Measurements from ENCODE around the gene PPP1R8. TPM values are rescaled to one million over a fixed set of nuclear protein-coding genes. Genes with fewer than 3 reads are reported as not detected.

Gene PPP1R8
- total RNA-seq (2021; fragmentation: NEBNext Ultra II Directional; extraction: Animal tissue kit (Norgen Biotek cat#: 25700)) (50.5 and 51.8 TPM in 2 replicates), polyA plus RNA-seq (2011; rRNA removed) (33.4 and 37.1 TPM in 2 replicates), polyA minus RNA-seq (2011; rRNA and poly(A)+ RNA removed) (52.6 and 54.8 TPM in 2 replicates)
- polyA plus RNA-seq (2011; cell fraction: cytosol; rRNA removed) = 39.9 TPM
- 45.2 TPM for polyA plus RNA-seq (2011; cell fraction: nucleus; rRNA removed)
- polyA plus RNA-seq (2012, experiment 1 of 2) = 39.6 to 51.1 TPM (median 46.2 TPM) in 4 replicates
- 5.8 TPM for polyA plus RNA-seq (2012, experiment 2 of 2)
- polyA plus RNA-seq (2013, experiment 1 of 2) = 35.6 TPM
- 35.2 TPM for polyA plus RNA-seq (2013, experiment 2 of 2)
- polyA minus RNA-seq (2011; cell fraction: cytosol; rRNA and poly(A)+ RNA removed) = 35.9 TPM
- 22.1 TPM for polyA minus RNA-seq (2011; cell fraction: nucleus; rRNA and poly(A)+ RNA removed)
- long read RNA-seq, experiment 1, transcript PPP1R8-202 (7 exons, 2,344 nt) = major isoform, 11 of 52 reads
- long read RNA-seq, experiment 1, partial matches to known transcripts = 40 of 52 reads
- long read RNA-seq, experiment 1, other reads (novel, unspliced or antisense) = 1 of 52 reads
- long read RNA-seq, experiment 2, transcript PPP1R8-202 (7 exons, 2,344 nt) = major isoform, 26 of 47 reads
- long read RNA-seq, experiment 2, partial matches to known transcripts = 1 of 47 reads
- long read RNA-seq, experiment 2, other reads (novel, unspliced or antisense) = 20 of 47 reads

DNA sequence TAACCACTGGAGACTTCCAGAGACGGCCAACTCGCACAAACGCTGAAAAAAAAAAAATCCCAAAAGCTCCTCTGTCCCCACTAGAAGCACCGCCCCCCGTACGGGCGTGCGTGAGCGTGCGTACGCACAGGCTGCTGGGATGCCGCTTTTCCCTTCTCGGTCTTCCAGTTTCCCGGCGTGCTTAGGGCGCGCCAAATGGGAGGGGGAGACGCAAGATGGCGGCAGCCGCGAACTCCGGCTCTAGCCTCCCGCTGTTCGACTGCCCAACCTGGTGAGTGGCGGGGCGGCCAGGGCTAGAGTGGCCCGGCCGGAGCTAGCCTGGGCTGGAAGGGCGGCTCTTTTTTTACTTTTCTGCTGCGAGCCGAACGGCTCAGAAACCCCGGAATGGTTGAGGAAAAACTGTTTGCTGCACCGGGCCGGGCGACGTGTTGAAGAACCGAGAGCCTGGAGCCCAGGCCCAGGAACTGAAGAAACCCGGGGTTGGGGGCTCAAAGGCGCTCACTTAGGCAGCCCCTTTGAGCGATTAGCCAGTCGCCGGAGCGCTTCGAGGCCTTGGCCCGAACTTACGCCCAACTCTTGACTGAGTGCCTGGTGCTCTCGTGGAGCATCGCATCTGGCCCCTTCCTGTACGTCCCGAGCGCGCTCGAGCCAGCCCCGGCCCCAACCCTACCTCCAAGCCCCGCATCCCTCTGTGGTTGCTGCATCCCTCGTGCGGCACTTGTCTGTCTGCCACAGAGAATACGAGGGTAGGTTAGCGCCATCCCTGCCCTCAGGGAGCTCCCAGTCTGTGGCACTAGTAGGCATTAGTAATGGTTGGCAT lies at the start of gene PPP1R8:
Gene PPP1R8 (plus strand): TSS at position 162 of the 820 bp plus-strand sequence. CDS start 54 bp downstream, at position 216.
- H3K4ac ChIP-seq (replicated peaks; ENCODE audit: insufficient read length, low read depth, low read length) = peak within 1 kb of the TSS; percentile 63
- peak within 1 kb of the TSS; percentile 70 for H3K56ac ChIP-seq (replicated peaks; ENCODE audit: insufficient read length, low read depth, low read length)
- H4K5ac ChIP-seq (ENCODE audit: insufficient read length, low read depth, low read length) = peak within 1 kb of the TSS; percentile 94
- H2BK5ac ChIP-seq (ENCODE audit: low read depth, low read length) = peak within 1 kb of the TSS; percentile 90
- H3K14ac ChIP-seq (ENCODE audit: insufficient read length) = no peak within 1 kb of the TSS
- peak within 1 kb of the TSS; percentile 89; the same call in 1 of the 2 replicates for H3K18ac ChIP-seq (ENCODE audit: extremely low read depth, low read length)
- no peaks in the 10 kb centered on the region for H3K79me1 ChIP-seq (ENCODE audit: low read depth, low read length)
- no peaks in the 10 kb centered on the region; a peak in 2 of 7 replicates for H3K4me1 ChIP-seq (replicated peaks in 1 of 4; ENCODE audit: control insufficient read depth in 3 of 4, insufficient read depth in 4 of 4, low read length in 3 of 4)
- H3K9me3 ChIP-seq (ENCODE audit: insufficient read depth in 2 of 2, low read depth in 1 of 2, low read length in 1 of 2) = no peaks in the 10 kb centered on the region
- no peaks in the 10 kb centered on the region for H3K27me3 ChIP-seq (replicated peaks in 1 of 4; ENCODE audit: control insufficient read depth in 3 of 4, extremely low read depth in 1 of 4, insufficient read depth in 3 of 4, low read length in 3 of 4)
- no peaks in the 10 kb centered on the region for H4K20me1 ChIP-seq (replicated peaks in 1 of 2; ENCODE audit: control insufficient read depth in 1 of 2, insufficient read depth in 2 of 2, low read length in 2 of 2)
- H3K23ac ChIP-seq (ENCODE audit: insufficient read length) = no peak within 1 kb of the TSS
- peak within 1 kb of the TSS; percentile 69 to 96 (median 82) for H3K4me3 ChIP-seq (ENCODE audit: extremely low read depth in 1 of 4, insufficient read depth in 2 of 4, low read depth in 3 of 4, low read length in 4 of 4)
- peak within 1 kb of the TSS; percentile 95 to 99 (median 98) for H3K9ac ChIP-seq (replicated peaks in 1 of 4; ENCODE audit: extremely low read depth in 1 of 4, low read depth in 3 of 4, low read length in 3 of 4)
- POLR2A ChIA-PET (ENCODE audit: partially characterized antibody) = interaction anchor here (0.6 to 3.3 kb wide), 29 partner anchors 8 to 803 kb away, joined by 3 to 23 read pairs (median 3); partner anchors contain the start of genes FAM76A, SMPDL3B and STX12
- peak within 1 kb of the TSS; percentile 100 for H4K8ac ChIP-seq (ENCODE audit: extremely low read depth, insufficient read depth, low read length)
- H2BK20ac ChIP-seq (ENCODE audit: low read length) = no peak within 1 kb of the TSS
- H2AK5ac ChIP-seq (ENCODE audit: low read depth, low read length) = peak within 1 kb of the TSS; percentile 69; the same call in 1 of the 2 replicates
- peaks cover 5 to 18% (median 10%) of the 10 kb centered on the region in 4 experiments; a peak in 6 of 8 replicates for H3K36me3 ChIP-seq (ENCODE audit: control insufficient read depth in 2 of 4, insufficient read depth in 4 of 4, low read length in 3 of 4)
- peak within 1 kb of the TSS; percentile 19; the same call in 1 of the 2 replicates for H2AFZ ChIP-seq (ENCODE audit: low read length)
- H3K23me2 ChIP-seq (ENCODE audit: low read depth, low read length) = peaks cover 4% of the 10 kb centered on the region; the same call in 1 of the 2 replicates
- CTCF ChIA-PET (ENCODE audit: partially characterized antibody) = interaction anchor here (1.1 kb wide), 1 partner anchor 18 kb away, joined by 3 read pairs; no protein-coding TSS in a partner anchor
- peak; percentile 36 for FAIRE-seq
- peak within 1 kb of the TSS; percentile 46; the same call in 1 of the 2 replicates for H2BK12ac ChIP-seq (ENCODE audit: low read depth, low read length)
- no peak within 1 kb of the TSS for H2BK120ac ChIP-seq (replicated peaks; ENCODE audit: low read depth, low read length)
- peak; percentile 81 to 90 for DNase-seq (ENCODE audit: low read depth in 1 of 2, low spot score in 2 of 2)
- H3K79me2 ChIP-seq (ENCODE audit: control insufficient read depth in 1 of 2, insufficient read depth in 2 of 2, low read length in 2 of 2) = peaks cover 17 to 49% of the 10 kb centered on the region in 2 experiments
- H3K27ac ChIP-seq (ENCODE audit: low read depth, low read length) = peak within 1 kb of the TSS; percentile 95
- H2BK15ac ChIP-seq (ENCODE audit: low read length) = no peak within 1 kb of the TSS
- 2% methylated on average over 59 of the region's 60 CpGs; no CpG with 5 or more reads in 1 of the 2 experiments for WGBS, 2 experiments (ENCODE audit: extremely low coverage in 1 of 2, insufficient coverage in 1 of 2, insufficient read length in 1 of 2, insufficient replicate concordance in 2 of 2, low coverage in 1 of 2, low lambda C conversion rate in 2 of 2, missing lambda C conversion rate in 1 of 2)
- peak within 1 kb of the TSS; percentile 83 to 93 for H3K4me2 ChIP-seq (ENCODE audit: insufficient read depth in 1 of 2, low read depth in 2 of 2, low read length in 2 of 2)
- peak within 1 kb of the TSS; percentile 15 for H4K91ac ChIP-seq (replicated peaks; ENCODE audit: insufficient read length, low read length)
- TF ChIP-seq PHF8 (conservative IDR thresholded peaks at IDR 0.05; ENCODE audit: low read depth, low read length) (peak; percentile 90), SP1 (IDR thresholded peaks at IDR 0.05; ENCODE audit: low read depth, low read length) (peak; percentile 54), CHD2 (IDR thresholded peaks at IDR 0.05; ENCODE audit: low read length) (no peak), SP2 (IDR thresholded peaks at IDR 0.05; ENCODE audit: low read length) (no peak), CTBP2 (IDR thresholded peaks at IDR 0.05; ENCODE audit: borderline replicate concordance, insufficient read depth, insufficient read length, low read length) (no peak), ZNF274 (IDR thresholded peaks at IDR 0.05; ENCODE audit: borderline replicate concordance, extremely low read depth, low read length) (no peak)
- TF ChIP-seq, protein P1, sequence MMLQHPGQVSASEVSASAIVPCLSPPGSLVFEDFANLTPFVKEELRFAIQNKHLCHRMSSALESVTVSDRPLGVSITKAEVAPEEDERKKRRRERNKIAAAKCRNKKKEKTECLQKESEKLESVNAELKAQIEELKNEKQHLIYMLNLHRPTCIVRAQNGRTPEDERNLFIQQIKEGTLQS (IDR thresholded peaks at IDR 0.05; ENCODE audit: insufficient read depth, low read depth, low read length) = no peak

Data from H1 (cell line).